Calu3 (cell line): ENCODE results near the gene RNF10. TPM values are rescaled to one million over a fixed set of nuclear protein-coding genes. Genes with fewer than 3 reads are reported as not detected.

ENCODE experiments used
- BruUV-seq: library from RNA; stranded (reverse); fragments of 400-500 nt; replicated peaks from 2 replicates; lab custom pipeline; 2021; lab: Mats Ljungman, UMichigan
- CTCF ChIA-PET: fragments of 300-600 bp; sonication (Branson Sonifier 250); formaldehyde crosslinking; loops from one replicate; lab custom pipeline; 2022; ENCODE audit warnings: antibody characterized with exemption; lab: Charles Lee
- DNase-seq: peaks from one replicate; pipeline ENCODE4 v3.0.0; 2022
- H3K27ac Mint-ChIP-seq: one replicate; pipeline ENCODE4 v1.8.0; 2022; ENCODE audit warnings: mixed read lengths; ENCODE audit not compliant: unreplicated experiment
- H3K27me3 Mint-ChIP-seq: one replicate; pipeline ENCODE4 v1.8.0; 2022; ENCODE audit warnings: mixed read lengths; ENCODE audit not compliant: unreplicated experiment
- H3K36me3 Mint-ChIP-seq: one replicate; pipeline ENCODE4 v1.8.0; 2022; ENCODE audit warnings: mild to moderate bottlenecking, moderate library complexity, mixed read lengths; ENCODE audit not compliant: insufficient read depth, unreplicated experiment
- H3K4me1 Mint-ChIP-seq: one replicate; pipeline ENCODE4 v1.8.0; 2022; ENCODE audit warnings: mild to moderate bottlenecking, low read depth, mixed read lengths; ENCODE audit not compliant: unreplicated experiment
- H3K4me3 Mint-ChIP-seq: one replicate; pipeline ENCODE4 v1.8.0; 2022; ENCODE audit warnings: mild to moderate bottlenecking, low read depth, moderate library complexity, mixed read lengths; ENCODE audit not compliant: unreplicated experiment
- H3K9me3 Mint-ChIP-seq: one replicate; pipeline ENCODE4 v1.8.0; 2022; ENCODE audit warnings: low read depth, mixed read lengths; ENCODE audit not compliant: unreplicated experiment
- intact Hi-C: fragments of 100-400 bp; cut with micrococcal nuclease; formaldehyde crosslinking; loops from one replicate; pipeline ENCODE4 v1.10.0; 2022; ENCODE audit not compliant: unreplicated experiment
- total RNA-seq: library from RNA; stranded (reverse); gene quantifications from 2 replicates; pipeline ENCODE4 v1.2.3, GENCODE V29; 2022
- TF ChIP-seq, protein P1 (sequence below): fragments of 200-600 bp; IDR thresholded peaks from one replicate; pipeline ENCODE4 v1.8.0; 2022; ENCODE audit warnings: antibody characterized with exemption; ENCODE audit not compliant: unreplicated experiment

RNF10 gene
- total RNA-seq, 1 experiment from 2014 or later: 206 TPM

DNA sequence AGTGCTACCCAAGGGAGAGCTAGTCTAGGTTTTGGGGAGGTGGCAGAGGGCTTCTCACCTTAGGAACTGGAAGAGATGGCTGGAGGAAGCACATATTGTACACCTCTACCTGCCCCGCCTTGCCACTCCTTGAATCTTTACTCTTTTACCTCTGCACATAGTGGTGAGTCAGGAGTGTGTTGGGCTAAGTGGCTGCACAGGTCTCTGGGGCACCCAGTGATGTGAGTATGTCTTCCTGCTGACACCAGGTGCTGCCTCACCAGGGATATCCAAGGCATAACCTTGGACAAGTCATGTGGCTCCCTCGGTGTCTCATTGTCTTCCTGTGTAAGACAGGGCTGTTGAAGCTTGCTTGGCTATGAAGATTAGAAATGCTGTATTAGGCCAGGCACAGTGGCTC lies 86.5 kb downstream of the RNF10 start:
- intact Hi-C loops: no loop called here

GRCh38 chr12:120625557-120626419 lies 91.6 kb downstream of the RNF10 start:
- H3K9me3 Mint-ChIP-seq: no peaks in the 10 kb centered on the region
- CTCF ChIA-PET: no interaction called here

More for the DNA sequence above, 86.5 kb downstream of the RNF10 start:
- Mint-ChIP-seq H3K27me3 (peaks cover 32% of the 10 kb centered on the region), H3K27ac (no peak overlapping the region), H3K36me3 (no peaks in the 10 kb centered on the region), H3K4me1 (peaks cover 10% of the 10 kb centered on the region), H3K4me3 (no peak overlapping the region), H3K9me3 (no peaks in the 10 kb centered on the region)
- BruUV-seq: no TSS peak
- CTCF ChIA-PET: interaction anchor here (0.5 kb wide), 1 partner anchor 69 kb away, joined by 6 read pairs; no protein-coding TSS in a partner anchor
- TF ChIP-seq, protein P1, sequence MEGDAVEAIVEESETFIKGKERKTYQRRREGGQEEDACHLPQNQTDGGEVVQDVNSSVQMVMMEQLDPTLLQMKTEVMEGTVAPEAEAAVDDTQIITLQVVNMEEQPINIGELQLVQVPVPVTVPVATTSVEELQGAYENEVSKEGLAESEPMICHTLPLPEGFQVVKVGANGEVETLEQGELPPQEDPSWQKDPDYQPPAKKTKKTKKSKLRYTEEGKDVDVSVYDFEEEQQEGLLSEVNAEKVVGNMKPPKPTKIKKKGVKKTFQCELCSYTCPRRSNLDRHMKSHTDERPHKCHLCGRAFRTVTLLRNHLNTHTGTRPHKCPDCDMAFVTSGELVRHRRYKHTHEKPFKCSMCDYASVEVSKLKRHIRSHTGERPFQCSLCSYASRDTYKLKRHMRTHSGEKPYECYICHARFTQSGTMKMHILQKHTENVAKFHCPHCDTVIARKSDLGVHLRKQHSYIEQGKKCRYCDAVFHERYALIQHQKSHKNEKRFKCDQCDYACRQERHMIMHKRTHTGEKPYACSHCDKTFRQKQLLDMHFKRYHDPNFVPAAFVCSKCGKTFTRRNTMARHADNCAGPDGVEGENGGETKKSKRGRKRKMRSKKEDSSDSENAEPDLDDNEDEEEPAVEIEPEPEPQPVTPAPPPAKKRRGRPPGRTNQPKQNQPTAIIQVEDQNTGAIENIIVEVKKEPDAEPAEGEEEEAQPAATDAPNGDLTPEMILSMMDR: no peak
- DNase-seq: peak; percentile 41

More at GRCh38 chr12:120625557-120626419, 91.6 kb downstream of the RNF10 start:
- Mint-ChIP-seq H3K4me3 (no peak overlapping the region), H3K4me1 (no peaks in the 10 kb centered on the region), H3K27me3 (peaks cover 24% of the 10 kb centered on the region), H3K27ac (no peak overlapping the region), H3K36me3 (no peaks in the 10 kb centered on the region)
- no TSS peak for BruUV-seq
- TF ChIP-seq, protein P1: no peak
- intact Hi-C loops: no loop called here
- DNase-seq: no peak

Other genes starting within 250 kb of the RNF10 start
- gene RNU4-2, start 242.5 kb upstream of the RNF10 start, total RNA-seq: 5,016 and 6,756 TPM in 2 replicates
- gene RNU4-1, start 241.1 kb upstream of the RNF10 start, total RNA-seq: 2,759 and 3,670 TPM in 2 replicates
- gene SIRT4, start 232.0 kb upstream of the RNF10 start, total RNA-seq: 1.1 and 1.6 TPM in 2 replicates
- gene PLA2G1B, start 206.6 kb upstream of the RNF10 start, total RNA-seq: not detected in 2 replicates
- gene MSI1, start 165.2 kb upstream of the RNF10 start, total RNA-seq: 0.56 and 1.4 TPM in 2 replicates
- gene COX6A1, start 96.2 kb upstream of the RNF10 start, total RNA-seq: 482 and 487 TPM in 2 replicates
- gene TRIAP1, start 88.0 kb upstream of the RNF10 start, total RNA-seq: 29.4 and 34.4 TPM in 2 replicates
- gene GATC, start 87.9 kb upstream of the RNF10 start, total RNA-seq: 29.7 and 43.7 TPM in 2 replicates
- 284 and 292 TPM in 2 replicates for gene SRSF9, start 64.6 kb upstream of the RNF10 start, total RNA-seq
- gene DYNLL1, start 38.2 kb upstream of the RNF10 start, total RNA-seq: 419 and 423 TPM in 2 replicates
- 33.8 and 36.8 TPM in 2 replicates for gene COQ5, start 5.2 kb upstream of the RNF10 start, total RNA-seq
- 81.0 and 84.4 TPM in 2 replicates for gene POP5, start 47.0 kb downstream of the RNF10 start, total RNA-seq
- 0.14 and 0.98 TPM in 2 replicates for gene CABP1, start 106.3 kb downstream of the RNF10 start, total RNA-seq
- 268 and 290 TPM in 2 replicates for gene MLEC, start 152.8 kb downstream of the RNF10 start, total RNA-seq
- 31.6 and 33.5 TPM in 2 replicates for gene UNC119B, start 176.1 kb downstream of the RNF10 start, total RNA-seq
- gene ACADS, start 191.5 kb downstream of the RNF10 start, total RNA-seq: 16.1 and 21.2 TPM in 2 replicates